PC-3 (cell line): ENCODE results near the gene RNU1-2. TPM values are rescaled to one million over a fixed set of nuclear protein-coding genes. Genes with fewer than 3 reads are reported as not detected.
"Not testable (repeated sequence)": the region's sequence is repeated elsewhere in the genome, so short reads cannot be mapped to it uniquely, and the experiment has no call there.

Source experiments
- ATAC-seq: fragments of 200-7000 bp; cut with Tn5 transposase; 2 replicates; pipeline ENCODE4 v1.9.1; 2020; ENCODE audit warnings: mild to moderate bottlenecking, moderate library complexity
- BruUV-seq: library from RNA; stranded (reverse); fragments of 400-500 nt; replicated peaks from 2 replicates; lab custom pipeline; 2021; lab: Mats Ljungman, UMichigan
- CTCF ChIA-PET: fragments of 300-600 bp; sonication (Branson Sonifier 250); formaldehyde crosslinking; loops from one replicate; lab custom pipeline; 2022; ENCODE audit warnings: antibody characterized with exemption; lab: Charles Lee
- POLR2A ChIA-PET: fragments of 300-600 bp; sonication (Branson Sonifier 250); formaldehyde crosslinking; loops from one replicate; lab custom pipeline; 2022; ENCODE audit warnings: antibody characterized with exemption; ENCODE audit not compliant: unreplicated experiment; lab: Charles Lee
- DNase-seq: peaks from one replicate; pipeline ENCODE4 v3.0.0-alpha.2; 2015
- H2AFZ ChIP-seq: fragments of 300-600 bp; sonication (generic); 2 replicates; pipeline ENCODE4 v1.6.0; 2016; ENCODE audit warnings: antibody characterized with exemption, low read length
- H3F3A ChIP-seq: fragments of 300-600 bp; sonication (generic); one replicate; pipeline ENCODE4 v1.6.0; 2017; ENCODE audit warnings: antibody characterized with exemption, low read length, control low read depth, mild to moderate bottlenecking; ENCODE audit not compliant: unreplicated experiment
- H3K27ac ChIP-seq: fragments of 300-600 bp; sonication (generic); 2 replicates; pipeline ENCODE4 v1.5.1; 2016; ENCODE audit warnings: mild to moderate bottlenecking, low read length
- H3K27me3 ChIP-seq: fragments of 300-600 bp; sonication (generic); 2 replicates; pipeline ENCODE4 v1.6.1; 2016; ENCODE audit warnings: low read length, mixed read lengths
- H3K36me3 ChIP-seq: fragments of 300-600 bp; sonication (generic); 2 replicates; pipeline ENCODE4 v1.6.1; 2016; ENCODE audit warnings: low read depth, mixed run types, low read length, mixed read lengths
- H3K4me1 ChIP-seq: fragments of 300-600 bp; sonication (generic); 2 replicates; pipeline ENCODE4 v1.5.1; 2016; ENCODE audit warnings: low read length; ENCODE audit not compliant: insufficient read depth
- H3K4me2 ChIP-seq: fragments of 300-600 bp; sonication (generic); 2 replicates; pipeline ENCODE4 v1.6.0; 2016; ENCODE audit warnings: low read length
- H3K4me3 ChIP-seq: fragments of 300-600 bp; sonication (generic); 2 replicates; pipeline ENCODE4 v1.5.1; 2016; ENCODE audit warnings: mild to moderate bottlenecking, low read length, mixed read lengths
- H3K79me2 ChIP-seq: fragments of 300-600 bp; sonication (generic); 2 replicates; pipeline ENCODE4 v1.6.1; 2017; ENCODE audit warnings: low read length, mixed read lengths
- H3K9ac ChIP-seq: fragments of 300-600 bp; sonication (generic); 2 replicates; pipeline ENCODE4 v1.6.0; 2016; ENCODE audit warnings: mild to moderate bottlenecking, low read length
- H3K9me2 ChIP-seq: fragments of 300-600 bp; sonication (generic); replicated peaks from 2 replicates; pipeline ENCODE4 v1.6.1; 2016; ENCODE audit warnings: mixed run types, low read length, mixed read lengths
- H3K9me3 ChIP-seq: fragments of 300-600 bp; sonication (generic); 2 replicates; pipeline ENCODE4 v1.6.1; 2016; ENCODE audit warnings: low read length, mixed read lengths
- H4K20me1 ChIP-seq: fragments of 300-600 bp; sonication (generic); 2 replicates; pipeline ENCODE4 v1.6.1; 2016; ENCODE audit warnings: low read length, mixed read lengths
- EZH2 ChIP-seq: fragments of 300-600 bp; sonication (generic); IDR thresholded peaks from one replicate; pipeline ENCODE4 v1.6.1; 2017; ENCODE audit warnings: antibody characterized with exemption, mild to moderate bottlenecking, low read length; ENCODE audit not compliant: unreplicated experiment
- EZH2phosphoT487 ChIP-seq: fragments of 300-600 bp; sonication (generic); IDR thresholded peaks from 2 replicates; pipeline ENCODE4 v1.6.1; 2018; ENCODE audit warnings: mild to moderate bottlenecking, antibody characterized with exemption, low read length, borderline replicate concordance
- intact Hi-C: fragments of 100-400 bp; cut with micrococcal nuclease; formaldehyde crosslinking; loops from 2 replicates; pipeline ENCODE4 v1.9.0; 2023
- total RNA-seq: library from RNA; depleted of rRNA; stranded (reverse); fragments of >200 nt; gene quantifications from 2 replicates; pipeline ENCODE4 v1.2.3, GENCODE V29; 2014
- TF ChIP-seq, protein P1 (sequence below): fragments of 300-600 bp; sonication (generic); conservative IDR thresholded peaks from 2 replicates; pipeline ENCODE4 v1.5.1; 2017; ENCODE audit warnings: antibody characterized with exemption, low read depth, mild to moderate bottlenecking, low read length

Gene RNU1-2
- total RNA-seq, 1 experiment from 2014 or later: under 0.01 TPM

GRCh38 chr1:16927256-16927655 is 31.5 kb downstream of the RNU1-2 start:
- no peak for ATAC-seq
- Histone ChIP-seq H4K20me1 (no peaks in the 10 kb centered on the region), H3K4me1 (no peaks in the 10 kb centered on the region), H3K9ac (no peak overlapping the region), H3K9me3 (no peaks in the 10 kb centered on the region), H2AFZ (no peak overlapping the region), H3K9me2 (no peaks in the 10 kb centered on the region), H3K4me3 (no peak overlapping the region), H3K79me2 (no peaks in the 10 kb centered on the region), H3F3A (no peaks in the 10 kb centered on the region), H3K27ac (no peak overlapping the region), H3K36me3 (no peaks in the 10 kb centered on the region), H3K27me3 (no peaks in the 10 kb centered on the region), H3K4me2 (no peak overlapping the region)
- TF ChIP-seq, protein P1, sequence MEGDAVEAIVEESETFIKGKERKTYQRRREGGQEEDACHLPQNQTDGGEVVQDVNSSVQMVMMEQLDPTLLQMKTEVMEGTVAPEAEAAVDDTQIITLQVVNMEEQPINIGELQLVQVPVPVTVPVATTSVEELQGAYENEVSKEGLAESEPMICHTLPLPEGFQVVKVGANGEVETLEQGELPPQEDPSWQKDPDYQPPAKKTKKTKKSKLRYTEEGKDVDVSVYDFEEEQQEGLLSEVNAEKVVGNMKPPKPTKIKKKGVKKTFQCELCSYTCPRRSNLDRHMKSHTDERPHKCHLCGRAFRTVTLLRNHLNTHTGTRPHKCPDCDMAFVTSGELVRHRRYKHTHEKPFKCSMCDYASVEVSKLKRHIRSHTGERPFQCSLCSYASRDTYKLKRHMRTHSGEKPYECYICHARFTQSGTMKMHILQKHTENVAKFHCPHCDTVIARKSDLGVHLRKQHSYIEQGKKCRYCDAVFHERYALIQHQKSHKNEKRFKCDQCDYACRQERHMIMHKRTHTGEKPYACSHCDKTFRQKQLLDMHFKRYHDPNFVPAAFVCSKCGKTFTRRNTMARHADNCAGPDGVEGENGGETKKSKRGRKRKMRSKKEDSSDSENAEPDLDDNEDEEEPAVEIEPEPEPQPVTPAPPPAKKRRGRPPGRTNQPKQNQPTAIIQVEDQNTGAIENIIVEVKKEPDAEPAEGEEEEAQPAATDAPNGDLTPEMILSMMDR: no peak
- TF ChIP-seq EZH2 (no peak), EZH2phosphoT487 (no peak)
- DNase-seq: no peak
- no TSS peak for BruUV-seq
- intact Hi-C loops: no loop called here
- ChIA-PET POLR2A (no interaction called here), CTCF (no interaction called here)

DNA sequence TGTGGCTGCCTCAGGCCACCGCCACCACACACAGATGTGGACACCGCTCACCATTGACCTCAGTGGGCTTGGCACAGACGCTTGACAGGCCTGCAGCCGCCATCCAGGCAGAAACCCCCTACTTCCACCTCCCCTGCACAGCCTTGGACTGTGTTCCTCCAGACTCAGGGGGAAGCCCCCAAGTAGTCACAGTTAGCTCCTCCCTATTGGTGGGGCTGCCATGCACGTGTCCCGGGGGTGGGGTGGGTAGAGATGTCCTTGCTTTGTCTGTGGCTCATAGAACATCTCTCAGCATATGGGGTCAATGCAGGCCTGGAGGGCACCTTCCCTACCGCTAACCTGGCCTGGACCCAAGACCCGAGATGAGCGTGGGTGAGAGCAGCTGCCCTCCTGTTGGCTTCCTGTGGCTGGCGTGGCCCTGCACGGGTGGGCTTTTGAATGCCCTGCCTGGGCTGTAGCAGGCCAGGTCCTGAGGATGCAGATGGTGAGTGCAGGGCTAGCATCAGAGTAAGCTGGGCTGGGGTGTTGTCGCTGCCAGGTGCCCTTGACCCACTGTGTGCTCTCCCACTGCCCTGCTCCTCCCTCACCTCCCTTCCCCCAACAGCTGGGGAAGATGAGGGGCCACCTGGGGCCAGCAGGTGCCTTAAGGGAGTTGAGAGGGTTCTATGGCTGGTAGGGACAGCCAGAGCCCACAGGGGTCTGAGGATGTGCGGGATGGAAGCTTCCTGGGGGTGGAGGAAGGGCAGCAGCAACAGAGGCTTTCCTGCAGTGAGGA is 32.1 kb downstream of the RNU1-2 start:
- Histone ChIP-seq H3K4me1 (no peaks in the 10 kb centered on the region), H2AFZ (no peak overlapping the region), H3K79me2 (no peaks in the 10 kb centered on the region), H3K36me3 (no peaks in the 10 kb centered on the region), H3K9ac (no peak overlapping the region), H3K9me3 (no peaks in the 10 kb centered on the region), H3K27me3 (no peaks in the 10 kb centered on the region), H3K9me2 (no peaks in the 10 kb centered on the region), H3F3A (no peaks in the 10 kb centered on the region), H3K4me3 (no peak overlapping the region), H3K27ac (no peak overlapping the region), H3K4me2 (no peak overlapping the region), H4K20me1 (no peaks in the 10 kb centered on the region)
- DNase-seq (no peak), ATAC-seq (no peak)
- ChIA-PET CTCF (no interaction called here), POLR2A (no interaction called here)
- intact Hi-C loops: no loop called here
- no peak for TF ChIP-seq EZH2phosphoT487
- TF ChIP-seq, protein P1: no peak
- TF ChIP-seq EZH2: no peak
- no TSS peak for BruUV-seq

DNA sequence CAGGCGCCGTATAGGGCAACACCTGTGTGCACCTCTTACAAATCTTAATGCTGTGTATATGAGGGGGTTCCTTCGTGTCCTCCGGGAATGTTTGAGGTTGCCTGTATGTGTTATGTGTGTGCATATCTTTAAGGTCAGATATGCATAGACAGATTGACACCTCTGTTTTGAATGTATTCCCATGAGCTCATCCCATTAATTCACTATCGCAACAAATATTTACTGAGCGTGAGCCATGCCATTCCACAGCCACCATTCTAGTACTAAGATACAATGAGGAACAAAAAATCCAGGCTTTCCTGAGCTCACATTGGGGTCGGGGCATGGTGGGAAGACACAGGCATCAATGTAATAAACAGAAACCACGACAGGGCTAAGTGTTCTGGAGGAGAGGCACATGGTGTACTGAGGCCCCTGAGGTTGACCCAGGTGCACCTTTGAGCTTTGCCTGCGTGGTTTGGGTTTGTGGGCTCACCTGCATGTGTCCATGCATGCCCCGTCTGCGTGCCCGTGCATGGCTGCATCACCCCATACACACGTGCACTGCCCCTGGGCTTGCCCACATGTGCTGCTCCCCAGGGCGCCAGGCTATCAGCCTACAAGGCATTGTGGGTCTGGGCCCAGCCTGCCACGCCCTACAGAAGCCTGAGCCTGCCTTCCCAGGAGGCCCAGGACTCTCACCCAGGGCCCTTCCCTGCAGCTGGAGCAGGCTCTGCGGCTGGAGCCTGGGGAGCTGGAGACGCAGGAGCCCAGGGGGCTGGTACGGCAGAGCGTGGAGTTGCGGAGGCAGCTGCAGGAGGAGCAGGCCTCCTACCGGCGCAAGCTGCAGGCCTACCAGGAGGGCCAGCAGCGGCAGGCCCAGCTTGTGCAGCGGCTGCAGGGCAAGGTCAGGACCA is 33.6 kb downstream of the RNU1-2 start:
- H3K4me2 ChIP-seq, H3K79me2 ChIP-seq, H3K36me3 ChIP-seq, DNase-seq, H2AFZ ChIP-seq, CTCF ChIA-PET, H3K4me3 ChIP-seq, H3K9me3 ChIP-seq, H3K4me1 ChIP-seq, H3K9ac ChIP-seq, H3F3A ChIP-seq, H3K27ac ChIP-seq, H4K20me1 ChIP-seq, ATAC-seq, BruUV-seq, H3K27me3 ChIP-seq, intact Hi-C loops, POLR2A ChIA-PET, H3K9me2 ChIP-seq: not testable (repeated sequence)

DNA sequence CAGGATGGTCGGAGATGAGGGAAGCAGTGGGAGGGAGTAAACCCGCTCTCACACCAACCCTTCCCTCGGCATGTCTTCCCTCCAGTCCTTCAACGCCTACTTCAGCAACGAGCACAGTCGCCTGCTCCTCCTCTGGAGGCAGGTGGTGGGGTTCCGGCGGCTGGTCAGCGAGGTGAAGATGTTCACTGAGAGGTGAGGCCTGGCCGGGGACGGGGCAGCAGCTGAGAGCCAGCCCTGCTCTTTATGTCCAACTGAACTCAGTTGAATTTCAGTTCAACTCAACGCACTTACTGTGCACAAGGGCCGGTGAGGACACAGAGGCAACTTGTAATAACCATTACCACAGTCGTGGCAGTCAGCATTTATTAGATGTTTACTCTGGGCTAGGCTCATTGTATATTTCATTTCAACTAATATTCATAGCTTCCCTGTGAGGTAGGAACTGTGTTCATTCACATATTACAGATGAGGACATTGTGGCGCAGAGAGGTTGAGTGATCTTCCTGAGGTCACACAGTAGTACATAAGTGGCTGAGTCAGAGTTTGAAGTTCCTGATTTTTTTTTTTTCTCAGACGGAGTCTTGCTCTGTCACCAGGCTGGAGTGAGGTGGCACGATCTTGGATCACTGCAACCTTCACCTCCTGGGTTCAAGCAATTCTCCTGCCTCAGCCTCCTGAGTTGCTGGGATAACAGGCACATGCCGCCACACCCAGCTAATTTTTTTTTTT is 35.6 kb downstream of the RNU1-2 start:
- H3K4me2 ChIP-seq, POLR2A ChIA-PET, H3K9ac ChIP-seq, H4K20me1 ChIP-seq, H3K27me3 ChIP-seq, H3K9me3 ChIP-seq, H3K27ac ChIP-seq, H3K9me2 ChIP-seq, intact Hi-C loops, H3K4me3 ChIP-seq, H3K4me1 ChIP-seq, CTCF ChIA-PET, H3K79me2 ChIP-seq, DNase-seq, H3F3A ChIP-seq, H2AFZ ChIP-seq, H3K36me3 ChIP-seq, BruUV-seq, ATAC-seq: not testable (repeated sequence)
